ENCODE data around the gene ECEL1. TPM values are rescaled to one million over a fixed set of nuclear protein-coding genes. Genes with fewer than 3 reads are reported as not detected.

ECEL1 gene
- total RNA-seq, 1 experiment from 2014 or later, result not detected

- no peak overlapping the region for H2AFZ ChIP-seq
- no peaks in the 10 kb centered on the region for H3K9me2 ChIP-seq (ENCODE audit: insufficient read depth)
- H4K20me1 ChIP-seq (ENCODE audit: insufficient read depth), result no peaks in the 10 kb centered on the region
- no peaks in the 10 kb centered on the region for H3K36me3 ChIP-seq (ENCODE audit: low read depth)
- no peaks in the 10 kb centered on the region for H3K27me3 ChIP-seq (ENCODE audit: insufficient read depth, low read depth)
- H3K9me3 ChIP-seq (ENCODE audit: insufficient read depth, low read depth), result no peaks in the 10 kb centered on the region
- TF ChIP-seq EZH2 (IDR thresholded peaks at IDR 0.05; ENCODE audit: low read depth) (no peak), CTCF (conservative IDR thresholded peaks at IDR 0.05) (no peak)
- no peaks in the 10 kb centered on the region for H3K79me2 ChIP-seq (ENCODE audit: low read depth)
- no peak overlapping the region for H3K4me3 ChIP-seq
- no peak overlapping the region for H3K27ac ChIP-seq
- ChIA-PET POLR2A (ENCODE audit: unreplicated experiment) (no interaction called here), CTCF (no interaction called here)
- BruUV-seq (replicated peaks), result no TSS peak
- H3K4me1 ChIP-seq (replicated peaks; ENCODE audit: insufficient read depth), result no peaks in the 10 kb centered on the region
- intact Hi-C loops (cut with micrococcal nuclease; ENCODE audit: unreplicated experiment), result no loop called here
- no peaks in the 10 kb centered on the region for H3F3A ChIP-seq (ENCODE audit: insufficient read depth, low read depth)
- no peak for DNase-seq
- no peak overlapping the region for H3K4me2 ChIP-seq
Observed at GRCh38 chr2:232488721-232489300, 1.2 kb upstream of the ECEL1 start.

- H3K9me2 ChIP-seq (ENCODE audit: insufficient read depth), result no peaks in the 10 kb centered on the region
- no peak for TF ChIP-seq EZH2 (IDR thresholded peaks at IDR 0.05; ENCODE audit: low read depth)
- TF ChIP-seq CTCF (conservative IDR thresholded peaks at IDR 0.05), result no peak
- no peak overlapping the region for H3K27ac ChIP-seq
- H3K79me2 ChIP-seq (ENCODE audit: low read depth), result no peaks in the 10 kb centered on the region
- no peaks in the 10 kb centered on the region for H4K20me1 ChIP-seq (ENCODE audit: insufficient read depth)
- H3K36me3 ChIP-seq (ENCODE audit: low read depth), result no peaks in the 10 kb centered on the region
- DNase-seq, result no peak
- BruUV-seq (replicated peaks), result no TSS peak
- ChIA-PET CTCF (no interaction called here), POLR2A (ENCODE audit: unreplicated experiment) (no interaction called here)
- no peaks in the 10 kb centered on the region for H3K4me1 ChIP-seq (replicated peaks; ENCODE audit: insufficient read depth)
- no peaks in the 10 kb centered on the region for H3K27me3 ChIP-seq (ENCODE audit: insufficient read depth, low read depth)
- no peak overlapping the region for H3K4me2 ChIP-seq
- no peaks in the 10 kb centered on the region for H3F3A ChIP-seq (ENCODE audit: insufficient read depth, low read depth)
- H3K9me3 ChIP-seq (ENCODE audit: insufficient read depth, low read depth), result no peaks in the 10 kb centered on the region
- H2AFZ ChIP-seq, result no peak overlapping the region
- H3K4me3 ChIP-seq, result no peak overlapping the region
- intact Hi-C loops (cut with micrococcal nuclease; ENCODE audit: unreplicated experiment), result no loop called here
Observed at GRCh38 chr2:232488097-232488711, 570 bp upstream of the ECEL1 start.

GRCh38 chr2:232486558-232487384, 863 bp downstream of the ECEL1 start:
- H3K9me2 ChIP-seq (ENCODE audit: insufficient read depth), result no peaks in the 10 kb centered on the region
- peaks cover 7% of the 10 kb centered on the region for H3K27me3 ChIP-seq (ENCODE audit: insufficient read depth, low read depth)
- H3K4me3 ChIP-seq, result no peak overlapping the region
- no peak overlapping the region for H3K27ac ChIP-seq
- H3K79me2 ChIP-seq (ENCODE audit: low read depth), result no peaks in the 10 kb centered on the region
- no peaks in the 10 kb centered on the region for H3F3A ChIP-seq (ENCODE audit: insufficient read depth, low read depth)
- H3K9me3 ChIP-seq (ENCODE audit: insufficient read depth, low read depth), result no peaks in the 10 kb centered on the region
- no peaks in the 10 kb centered on the region for H3K4me1 ChIP-seq (replicated peaks; ENCODE audit: insufficient read depth)
- no peak overlapping the region for H3K4me2 ChIP-seq
- no peaks in the 10 kb centered on the region for H3K36me3 ChIP-seq (ENCODE audit: low read depth)
- no TSS peak for BruUV-seq (replicated peaks)
- ChIA-PET CTCF (no interaction called here), POLR2A (ENCODE audit: unreplicated experiment) (no interaction called here)
- no peaks in the 10 kb centered on the region for H4K20me1 ChIP-seq (ENCODE audit: insufficient read depth)
- DNase-seq, result no peak
- H2AFZ ChIP-seq, result no peak overlapping the region
- intact Hi-C loops (cut with micrococcal nuclease; ENCODE audit: unreplicated experiment), result no loop called here
- no peak for TF ChIP-seq EZH2 (IDR thresholded peaks at IDR 0.05; ENCODE audit: low read depth)
- TF ChIP-seq CTCF (conservative IDR thresholded peaks at IDR 0.05), result no peak

Measured in PC-9 (cell line).